Stimulated activated CD8-positive, alpha-beta memory T cell treated with anti-CD3 and anti-CD28 coated beads, Interleukin-7, amount 100 ng/mL, for 48 hours (primary cell): ENCODE measurements around the gene COL19A1.
"Not testable (repeated sequence)": the region's sequence is repeated elsewhere in the genome, so short reads cannot be mapped to it uniquely, and the experiment has no call there.

ENCODE experiments used
- DNase-seq, 2 donors: peaks; one replicate each; pipeline ENCODE4 v3.0.0-alpha.2; 2020; ENCODE audit warnings: low read depth in 1 of 2; ENCODE audit errors: extremely low read depth in 1 of 2

The COL19A1 gene

DNA sequence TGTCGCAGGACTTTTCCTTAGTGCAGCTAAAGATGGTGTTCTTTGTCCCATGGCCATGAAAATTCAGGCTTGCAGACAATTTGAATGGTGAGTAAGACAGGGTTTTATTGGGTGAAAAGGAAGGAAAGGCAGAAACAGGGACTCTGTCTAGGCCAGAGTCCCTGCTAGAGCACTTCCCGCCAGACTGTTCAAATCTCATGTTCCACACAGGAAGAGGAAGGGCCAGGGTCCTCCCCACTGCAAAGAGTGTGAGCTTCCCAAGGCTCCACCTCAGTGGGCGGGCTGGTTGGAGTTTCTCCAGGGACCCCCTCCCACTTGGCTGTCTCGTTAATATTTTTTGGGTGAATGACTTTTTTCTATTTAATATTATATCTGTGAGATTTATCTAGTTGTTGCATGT is 29.0 kb downstream of the COL19A1 start:
- DNase-seq, result no peak

DNA sequence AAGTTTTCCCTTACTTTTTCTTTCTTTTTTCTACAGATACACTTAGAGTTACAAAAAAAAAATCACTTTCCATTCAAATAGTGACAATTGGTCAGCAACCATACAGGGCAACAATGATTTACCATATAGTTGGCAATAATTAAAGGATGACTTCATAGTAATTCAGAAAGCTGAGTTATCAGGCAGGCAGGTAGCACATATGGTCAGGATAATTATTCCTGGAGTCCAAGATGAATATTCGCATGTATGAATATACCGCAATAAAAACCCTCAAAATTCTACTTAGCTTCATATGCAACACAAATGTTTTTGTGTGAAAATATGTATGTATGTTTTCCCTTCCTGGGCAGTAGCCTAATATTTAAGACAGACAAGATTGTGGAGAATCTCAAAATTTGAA is 34.5 kb downstream of the COL19A1 start:
- no peak for DNase-seq

DNA sequence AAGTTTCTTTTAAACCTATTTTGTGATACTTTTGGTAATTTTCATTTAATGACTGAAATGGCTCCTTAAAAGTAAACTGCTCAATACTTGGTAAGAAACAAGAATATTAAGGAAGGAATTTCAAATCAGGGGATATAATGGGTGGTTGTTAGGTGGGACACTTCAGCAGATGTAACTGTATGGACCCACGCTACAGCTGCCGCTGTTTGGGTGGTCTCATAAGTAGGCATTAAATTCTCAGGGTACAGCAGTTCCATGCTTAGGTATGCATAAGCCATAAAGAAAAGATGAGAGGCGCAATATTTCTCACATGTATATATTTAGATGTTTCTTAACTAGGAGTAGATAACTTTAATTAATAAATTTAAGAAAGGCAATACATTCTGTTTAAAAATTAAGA is 35.0 kb downstream of the COL19A1 start:
- DNase-seq, result no peak

DNA sequence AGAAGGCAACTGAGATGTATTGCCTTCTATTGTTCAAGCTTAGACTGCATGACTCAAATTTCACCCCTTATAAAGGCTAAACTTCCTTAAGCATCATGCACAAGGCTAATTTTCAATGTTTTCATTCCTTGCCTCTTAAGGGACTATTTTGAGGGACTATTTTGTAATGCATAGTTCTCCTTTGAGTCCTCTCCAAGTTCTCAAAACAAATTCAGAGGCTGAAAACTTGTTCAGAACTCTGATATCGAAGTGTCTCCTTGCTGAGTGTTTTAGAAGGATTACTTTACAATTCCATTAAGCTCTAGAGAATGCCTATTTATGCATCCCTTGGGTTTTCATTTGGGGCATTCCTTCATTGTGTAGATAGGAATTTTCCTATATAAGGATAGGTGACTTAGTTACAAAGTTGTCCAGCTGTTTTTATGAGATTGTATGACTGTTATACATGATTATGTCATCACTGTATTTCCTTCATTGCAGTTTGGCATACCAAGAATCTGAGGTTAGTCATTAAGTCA is 41.7 kb downstream of the COL19A1 start:
- no peak for DNase-seq

DNA sequence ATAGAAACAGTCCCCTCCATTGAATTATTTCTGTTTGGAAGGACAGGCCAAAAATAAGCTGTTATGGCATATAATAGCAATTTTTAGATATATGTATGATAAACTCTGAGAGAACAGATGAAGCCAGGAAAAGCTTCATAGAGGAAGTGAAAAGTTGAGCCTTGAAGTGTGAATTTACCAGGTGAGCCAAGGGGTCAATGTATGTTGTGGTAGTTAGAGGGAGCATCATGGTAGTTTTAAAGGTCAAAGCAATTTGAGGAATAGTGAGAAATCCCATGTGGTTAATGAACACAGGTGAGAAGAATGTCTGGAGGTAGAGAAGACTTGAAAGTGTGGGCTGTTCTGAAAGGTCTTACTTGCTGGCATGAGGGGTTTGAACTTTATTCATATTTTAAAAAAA is 47.0 kb downstream of the COL19A1 start:
- DNase-seq, result no peak

DNA sequence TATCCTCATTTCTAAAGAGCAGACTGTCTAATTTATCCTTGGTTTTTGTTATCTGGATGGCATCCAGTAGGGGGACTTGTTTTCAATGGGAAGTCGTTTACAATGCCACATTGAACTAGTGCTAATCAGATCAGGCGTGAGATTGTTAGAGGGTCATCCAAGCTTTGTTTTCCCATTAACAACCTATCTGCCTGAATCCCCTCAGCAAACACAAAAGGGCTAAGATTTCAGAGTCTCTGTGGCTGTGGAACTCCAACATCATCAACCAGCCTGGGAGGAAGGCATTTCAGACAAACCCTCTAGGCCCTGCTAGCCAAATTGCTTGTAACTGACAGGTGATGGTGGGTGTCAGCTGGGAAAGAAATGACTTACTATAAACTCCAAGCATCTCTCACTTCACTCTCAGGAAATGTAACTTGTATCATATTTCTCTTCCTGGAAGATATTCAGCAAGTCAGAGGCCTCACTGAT is 47.7 kb downstream of the COL19A1 start:
- DNase-seq, result no peak

DNA sequence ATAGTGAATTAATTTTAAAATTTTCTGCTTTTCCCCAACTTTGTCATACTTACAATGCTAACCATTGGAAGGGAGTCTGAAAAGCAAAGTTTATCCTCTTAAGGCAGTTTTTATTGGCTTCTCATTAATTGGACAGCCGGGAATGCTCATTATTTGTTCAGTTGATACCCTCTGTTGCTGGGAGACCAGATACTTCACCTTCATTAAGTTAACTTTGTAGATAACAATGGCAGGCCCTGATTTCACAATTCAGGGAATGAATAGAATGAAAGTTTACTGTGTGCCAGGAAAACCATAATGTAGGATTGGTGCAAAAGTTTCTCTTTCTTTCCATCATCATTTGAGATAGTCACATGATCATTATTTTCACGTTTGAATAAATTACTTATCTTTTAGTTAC is 49.0 kb downstream of the COL19A1 start:
- no peak for DNase-seq

DNA sequence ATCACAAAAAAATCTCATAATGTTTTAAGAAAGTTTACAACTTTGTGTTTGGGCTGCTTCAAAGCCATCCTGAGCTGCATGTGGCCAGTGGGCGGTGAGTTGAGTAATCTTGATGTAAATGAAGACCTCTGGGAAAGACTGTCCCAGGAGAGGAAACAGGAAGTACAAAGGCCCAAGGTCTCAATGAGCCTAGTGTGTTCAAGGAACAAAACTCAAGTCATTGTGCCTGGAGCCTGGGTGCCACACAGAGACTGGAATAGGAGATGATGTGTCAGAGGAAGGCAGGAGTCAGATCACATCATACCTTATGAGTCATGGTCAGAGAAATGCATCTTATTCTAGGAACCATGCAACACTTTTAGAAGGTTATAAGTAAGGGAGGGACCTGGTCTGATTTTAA is 51.5 kb downstream of the COL19A1 start:
- DNase-seq, result peak in 1 of 2 donors; percentile 19

DNA sequence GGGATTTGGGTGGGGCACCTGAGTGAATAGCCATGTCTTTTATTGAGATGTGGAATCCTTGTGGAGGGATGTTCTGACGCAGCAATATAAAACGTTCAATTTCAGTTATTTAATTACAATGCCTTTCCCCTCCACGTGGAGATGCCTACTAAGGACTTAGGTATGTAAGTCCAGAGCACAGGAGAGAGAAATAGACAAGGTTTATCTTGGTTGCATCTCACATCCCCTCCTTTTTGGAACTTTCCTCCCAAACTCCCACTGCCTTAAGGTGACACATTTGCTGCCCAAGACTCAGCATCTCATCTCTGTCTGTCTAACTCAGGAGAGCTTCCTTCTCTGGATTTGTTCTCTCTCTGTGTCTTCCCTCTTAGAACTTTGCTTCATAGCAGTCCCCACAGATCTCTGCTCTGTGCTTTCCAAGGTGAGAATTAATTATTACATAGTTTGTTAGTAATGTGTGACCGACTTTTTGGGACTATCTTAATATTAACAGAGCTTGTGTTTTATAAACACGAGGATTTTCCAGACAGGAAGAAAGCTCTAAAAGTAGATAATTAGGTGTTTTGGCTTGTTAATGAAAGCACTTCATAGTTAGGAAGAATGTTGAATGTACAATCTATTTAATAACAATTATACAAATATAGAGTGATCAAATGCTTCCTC is 52.6 kb downstream of the COL19A1 start:
- DNase-seq, result no peak

DNA sequence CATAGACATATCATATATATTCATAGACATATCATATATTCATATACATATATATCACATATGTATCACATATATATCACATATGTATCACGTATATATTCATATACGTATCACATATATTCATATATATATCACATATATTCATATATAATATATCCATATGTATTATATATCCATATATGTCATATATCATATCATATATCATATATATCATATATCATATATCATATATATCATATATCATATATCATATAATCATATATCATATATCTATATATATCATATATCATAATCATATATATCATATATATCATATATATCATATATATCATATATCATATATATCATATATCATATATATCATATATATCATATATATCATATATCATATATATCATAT is 54.7 kb downstream of the COL19A1 start:
- DNase-seq, result not testable (repeated sequence)

DNA sequence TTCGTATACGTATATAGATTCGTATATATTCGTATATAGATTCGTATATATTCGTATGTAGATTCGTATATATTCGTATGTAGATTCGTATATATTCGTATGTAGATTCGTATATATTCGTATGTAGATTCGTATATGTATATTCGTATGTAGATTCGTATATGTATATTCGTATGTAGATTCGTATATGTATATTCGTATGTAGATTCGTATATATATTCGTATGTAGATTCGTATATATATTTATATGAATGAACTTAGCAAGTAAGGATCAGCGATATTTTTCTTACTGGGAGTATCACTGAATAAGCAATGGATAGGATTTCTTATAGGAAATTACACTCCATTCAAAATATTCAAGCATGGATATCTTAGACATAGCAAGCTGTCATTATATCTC is 55.3 kb downstream of the COL19A1 start:
- not testable (repeated sequence) for DNase-seq

DNA sequence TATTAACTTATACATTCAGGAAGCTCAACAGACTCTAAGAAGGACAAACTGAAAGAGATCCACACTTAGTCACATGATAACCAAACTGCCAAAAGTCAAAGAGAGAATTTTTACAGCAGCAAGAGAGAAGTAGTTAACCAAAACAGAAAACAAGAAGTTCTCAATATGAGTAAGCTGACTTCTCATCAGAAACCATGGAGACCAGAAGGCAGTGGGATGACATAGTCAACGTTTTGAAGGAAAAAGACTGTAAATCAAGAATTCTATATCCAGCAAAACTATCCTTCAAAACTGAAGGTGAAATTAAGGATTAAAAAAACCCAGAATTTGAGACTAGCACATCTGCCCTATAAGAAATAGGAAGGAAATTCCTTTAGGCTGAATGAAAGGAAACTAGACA is 60.4 kb downstream of the COL19A1 start:
- no peak for DNase-seq

DNA sequence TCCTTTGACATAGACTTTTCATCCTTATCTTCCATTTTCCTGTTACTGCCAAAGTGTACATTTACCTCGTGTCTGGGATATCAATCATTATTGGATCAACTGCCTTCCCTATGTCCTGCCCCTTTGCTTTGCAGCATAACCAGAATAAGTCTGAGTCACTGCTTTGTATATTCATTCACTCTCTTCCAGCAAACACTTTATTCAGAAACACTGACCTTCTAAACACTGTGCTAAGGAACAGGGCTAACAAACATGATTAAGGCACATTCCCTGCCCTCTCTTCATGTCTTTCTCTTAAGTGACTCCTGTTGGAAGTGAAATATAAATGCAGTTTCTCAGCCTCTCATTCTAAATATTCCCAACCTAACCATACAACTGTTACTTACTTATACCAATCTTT is 66.9 kb downstream of the COL19A1 start:
- no peak for DNase-seq

DNA sequence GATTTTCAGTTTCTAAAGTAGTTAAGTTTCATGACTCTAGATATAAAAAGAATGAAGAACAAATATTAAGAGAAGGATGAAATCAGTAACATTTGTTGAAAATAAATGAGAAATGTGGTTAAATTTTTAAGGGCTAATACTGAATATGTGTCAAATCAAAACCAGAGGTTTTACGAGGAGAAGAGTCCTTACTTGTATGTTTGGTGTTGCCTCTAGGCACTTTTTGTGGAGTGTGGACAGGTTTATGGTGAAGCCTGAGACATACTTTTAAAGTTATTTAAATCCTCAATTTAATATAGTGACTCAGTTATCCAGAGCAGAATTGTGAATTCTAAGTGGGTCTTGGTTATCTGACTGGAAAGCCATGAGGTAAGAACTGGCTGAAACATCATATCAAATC is 68.7 kb downstream of the COL19A1 start:
- no peak for DNase-seq

DNA sequence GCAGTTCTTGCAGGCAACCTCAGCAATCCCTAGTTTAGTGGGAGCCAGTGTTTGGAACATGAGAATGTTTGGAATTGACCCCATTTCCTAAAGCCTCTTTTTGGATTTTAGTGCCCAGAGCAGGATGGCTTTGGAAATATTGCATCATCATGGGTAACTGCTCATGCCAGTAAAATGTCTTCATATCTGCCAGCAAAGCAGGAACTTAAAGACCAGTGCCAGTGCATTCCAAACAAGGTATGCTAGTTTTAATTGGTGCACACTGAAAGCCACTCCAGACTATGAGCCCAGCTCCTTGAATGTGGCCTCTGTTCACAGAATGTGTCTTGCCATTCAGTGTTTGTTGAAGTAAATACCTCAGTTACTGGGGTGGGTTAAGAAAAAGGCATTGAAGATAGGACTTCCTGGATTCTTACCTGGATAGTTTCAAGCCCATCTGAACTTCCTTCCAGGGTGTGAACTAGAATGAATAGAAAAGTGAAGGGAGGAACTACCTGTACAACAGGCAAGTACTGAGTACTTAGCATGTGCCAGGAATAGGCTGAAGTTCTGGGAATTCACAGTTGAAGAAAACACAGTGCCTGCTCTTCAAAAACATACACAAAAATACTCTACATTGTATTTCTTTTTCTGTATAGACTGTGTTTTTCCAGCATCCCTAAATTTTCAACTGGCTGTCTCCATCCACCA is 70.5 kb downstream of the COL19A1 start:
- no peak for DNase-seq

DNA sequence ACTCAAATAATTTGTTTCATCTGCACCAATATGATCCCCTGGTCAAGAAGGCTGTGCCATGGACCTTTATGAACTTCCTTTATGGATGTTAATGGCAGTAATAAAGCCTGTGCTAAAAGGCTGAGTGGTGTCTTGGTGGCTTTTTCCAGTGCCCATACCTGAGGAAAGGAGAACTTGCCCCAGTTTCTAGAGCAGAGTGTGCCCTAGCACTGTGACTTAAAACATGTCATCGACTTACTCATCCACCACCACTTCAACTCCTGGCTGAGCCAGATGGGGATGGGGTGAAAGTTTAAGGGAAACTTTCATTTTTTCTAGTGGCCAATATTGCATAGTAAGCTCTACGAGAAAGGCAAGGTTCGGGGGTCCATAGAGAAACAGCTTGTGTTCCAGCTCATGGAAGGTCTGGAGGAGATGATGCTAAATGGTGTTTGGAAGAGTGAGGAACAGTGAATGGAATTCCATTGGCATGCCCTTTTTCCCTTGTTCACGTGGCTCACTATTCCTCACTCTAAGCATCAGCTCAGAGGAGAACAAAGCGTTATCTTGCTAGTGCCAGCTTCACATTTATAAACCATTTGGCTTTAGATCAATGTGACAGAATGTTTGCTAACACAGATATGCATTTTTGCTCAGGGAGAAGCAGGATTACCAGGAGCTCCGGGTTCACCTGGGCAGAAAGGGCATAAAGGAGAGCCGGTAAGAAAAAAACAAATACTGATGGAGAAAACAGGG is 71.2 kb downstream of the COL19A1 start:
- DNase-seq, result no peak

DNA sequence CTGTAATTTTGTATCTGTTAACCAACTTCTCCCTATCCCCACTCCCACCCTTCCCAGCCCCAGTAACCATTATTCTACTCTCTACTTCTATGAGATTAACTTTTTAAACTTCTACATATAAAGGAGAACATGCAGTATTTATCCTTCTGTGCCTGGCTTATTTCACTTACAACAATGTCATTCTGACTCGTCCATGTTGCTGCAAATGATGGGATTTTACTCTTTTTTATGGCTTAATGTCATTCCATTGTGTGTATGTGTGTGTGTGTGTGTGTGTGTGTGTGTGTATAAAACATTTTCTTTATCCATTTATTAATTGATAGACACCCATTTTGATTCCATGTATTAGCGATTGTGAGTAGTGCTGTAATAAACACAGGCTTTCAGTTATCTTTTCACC is 76.1 kb downstream of the COL19A1 start:
- DNase-seq, result no peak

DNA sequence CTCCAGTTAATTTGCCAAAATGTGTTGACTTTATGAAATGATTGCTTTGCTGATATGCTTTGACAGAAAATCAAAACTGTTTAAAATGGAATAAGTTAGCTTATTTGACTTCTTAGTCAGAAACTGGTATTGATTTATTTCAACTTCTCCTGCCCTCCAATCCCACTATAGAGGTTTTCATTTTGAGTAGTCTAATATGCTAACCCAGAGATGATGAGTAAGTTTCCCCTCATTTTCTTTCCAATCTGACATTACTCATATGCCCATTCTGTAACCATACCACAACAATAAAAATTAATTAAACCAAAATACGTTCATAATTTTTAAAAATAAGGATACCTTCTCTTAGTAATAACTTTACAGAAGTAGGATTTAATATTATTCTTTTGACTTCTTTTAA is 78.8 kb downstream of the COL19A1 start:
- no peak for DNase-seq

DNA sequence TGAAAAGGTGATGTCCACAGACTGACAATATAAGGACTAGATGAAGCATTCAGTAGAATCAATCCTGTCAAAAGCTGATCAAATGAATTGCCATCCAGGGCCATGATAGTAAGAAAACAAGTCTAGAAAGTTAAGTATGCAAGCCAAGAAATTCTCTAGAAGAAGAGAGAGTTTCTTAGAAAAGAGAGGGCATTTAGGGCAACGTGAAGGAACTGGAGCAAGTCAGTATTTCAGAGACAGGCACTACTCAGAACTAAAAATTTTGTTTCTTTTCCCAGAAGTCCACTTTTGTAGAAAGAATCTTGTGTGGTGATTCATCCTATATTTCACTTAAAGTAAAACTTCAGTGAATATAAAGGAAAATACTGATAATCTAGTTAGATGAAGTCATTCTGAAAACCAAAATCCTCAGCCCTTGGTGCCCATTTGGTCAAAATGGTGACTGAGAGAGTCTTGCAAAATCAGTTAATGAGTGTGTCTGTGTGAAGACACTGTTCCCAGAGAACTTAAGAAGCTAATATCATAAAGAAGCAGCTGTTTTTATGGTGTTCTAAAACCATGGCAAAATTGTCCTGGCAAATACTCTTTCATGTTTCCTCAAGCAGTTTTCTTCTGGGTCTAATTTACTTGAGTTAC is 82.2 kb downstream of the COL19A1 start:
- DNase-seq, result no peak

DNA sequence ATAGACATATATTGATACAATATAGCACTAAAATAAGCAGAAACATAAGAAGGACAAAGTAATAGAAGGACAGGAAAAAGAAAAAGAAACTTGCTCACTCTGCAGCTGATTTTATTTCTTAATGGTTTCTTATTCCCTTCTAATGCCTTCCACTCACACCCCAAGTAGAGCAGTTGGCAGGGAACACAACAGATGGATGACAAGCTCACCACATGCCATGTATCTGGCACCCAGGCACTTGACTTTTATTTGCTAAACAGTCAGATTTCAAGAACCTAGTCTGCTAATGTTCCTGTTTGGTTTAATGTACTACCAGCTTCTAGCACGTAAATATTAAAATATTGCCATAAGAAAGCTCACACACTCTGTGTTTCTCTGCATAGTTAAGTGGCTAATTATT is 87.1 kb downstream of the COL19A1 start:
- no peak for DNase-seq

DNA sequence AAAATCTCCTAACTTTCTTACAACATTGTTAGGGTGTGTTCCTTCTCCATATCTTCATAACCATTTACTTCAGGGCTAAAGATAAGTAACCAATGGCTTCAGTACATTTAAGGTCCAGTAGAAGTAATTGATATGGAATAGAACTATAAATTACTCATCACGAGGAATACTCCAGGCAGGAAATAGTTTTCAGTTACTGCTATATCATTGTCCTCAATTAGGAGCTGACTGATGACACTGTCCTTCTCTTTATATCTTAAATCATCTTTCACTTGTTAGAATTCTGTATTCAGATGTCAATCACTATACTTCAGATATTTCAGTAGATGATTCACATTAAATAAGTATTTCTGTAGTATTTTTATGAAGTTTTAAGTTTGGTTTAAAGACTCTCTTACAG is 88.4 kb downstream of the COL19A1 start:
- no peak for DNase-seq
